ENCODE measurements around the gene MRRF.
"Not testable (repeated sequence)": the region's sequence is repeated elsewhere in the genome, so short reads cannot be mapped to it uniquely, and the experiment has no call there.

- TF ChIP-seq POLR2A (IDR thresholded peaks at IDR 0.05); CTCF (IDR thresholded peaks at IDR 0.05 in 4 of 5, conservative IDR thresholded peaks at IDR 0.05 in 1 of 5): not testable (repeated sequence)
Observed at GRCh38 chr9:122330466-122330865, 65.8 kb downstream of the MRRF start.
